Sigmoid colon (tissue), 7 donors: Measurements from ENCODE around the gene CAMTA1. TPM values are rescaled to one million over a fixed set of nuclear protein-coding genes. Genes with fewer than 3 reads are reported as not detected.

ENCODE experiments used
- DNase-seq: peaks from one replicate; pipeline ENCODE4 v3.0.0-alpha.2; 2019
- H3K27ac ChIP-seq, 4 donors: fragments of 200-600 bp; sonication (generic); one replicate each; pipeline ENCODE4 v1.5.1; 2016 to 2019; ENCODE audit warnings: mild to moderate bottlenecking in 1 of 4
- H3K27me3 ChIP-seq, 3 donors: fragments of 200-600 bp; sonication (generic); one replicate each; pipeline ENCODE4 v1.5.1; 2019; ENCODE audit warnings: mild to moderate bottlenecking in 1 of 3
- H3K36me3 ChIP-seq, 4 donors: fragments of 200-600 bp; sonication (generic); one replicate each; pipeline ENCODE4 v1.5.1; 2016 to 2019
- H3K4me1 ChIP-seq, 4 donors: fragments of 200-600 bp; sonication (generic); one replicate each; pipeline ENCODE4 v1.5.1; 2017 to 2019
- H3K4me3 ChIP-seq, 4 donors: fragments of 200-600 bp; sonication (generic); one replicate each; pipeline ENCODE4 v1.5.1; 2017 to 2019; ENCODE audit warnings: mild to moderate bottlenecking in 2 of 4, moderate library complexity in 1 of 4
- H3K9me3 ChIP-seq, 4 donors: fragments of 200-600 bp in 3 of 4; sonication (generic) in 3 of 4; one replicate each; pipeline versions ENCODE4 v1.5.1 to v1.6.1; 2013 to 2019
- EP300 ChIP-seq, 4 donors: sonication (generic); formaldehyde crosslinking; IDR thresholded peaks; one replicate each; pipeline ENCODE4 v1.6.1; 2017; ENCODE audit warnings: antibody characterized with exemption in 4 of 4
- POLR2A ChIP-seq, 2 donors: fragments of 450-650 bp; IDR thresholded peaks; one replicate each; pipeline ENCODE4 v1.6.1; 2016; ENCODE audit warnings: antibody characterized with exemption in 2 of 2, mild to moderate bottlenecking in 2 of 2, moderate library complexity in 2 of 2
- POLR2AphosphoS5 ChIP-seq, 4 donors: sonication (generic); formaldehyde crosslinking; IDR thresholded peaks; one replicate each; pipeline ENCODE4 v1.6.1; 2017; ENCODE audit warnings: antibody characterized with exemption in 4 of 4
- WGBS, 2 donors: extraction: QIAGEN DNeasy Blood & Tissue Kit; methylation state at CpG; one replicate each; pipeline ENCODE4 v1.1.7; 2013; 5-methylcytosine and 5-hydroxymethylcytosine counted together
- intact Hi-C: fragments of 100-400 bp; cut with DNase I; formaldehyde crosslinking; loops from one replicate; pipeline ENCODE4 v1.15.1; 2023
- polyA plus RNA-seq, 3 donors: library from polyadenylated mRNA; stranded (reverse); fragments of 200-250 nt; gene quantifications; one replicate each; pipeline ENCODE4 v1.2.3, GENCODE V29; 2013
- total RNA-seq, 4 donors: library from RNA; depleted of rRNA; stranded (reverse); fragments of >200 nt; gene quantifications; one replicate each; pipeline ENCODE4 v1.1.0, GENCODE V29; 2016
- TF ChIP-seq, protein P1 (sequence below), 4 experiments: fragments of 450-650 bp in 3 of 4; fragments of 200-600 bp in 1 of 4; IDR thresholded peaks; one replicate each; pipeline ENCODE4 v1.5.1; 2016 to 2019; ENCODE audit warnings: antibody characterized with exemption in 4 of 4, mild to moderate bottlenecking in 3 of 4, moderate library complexity in 2 of 4
- donor health status: healthy with polysubstance abuse.
- donor health status: Bipolar disorder and iron deficiency.
- donor health status: healthy.

CAMTA1 gene
- total and polyA plus RNA-seq, 7 donors: 97.9 to 196 (median 177) TPM

DNA sequence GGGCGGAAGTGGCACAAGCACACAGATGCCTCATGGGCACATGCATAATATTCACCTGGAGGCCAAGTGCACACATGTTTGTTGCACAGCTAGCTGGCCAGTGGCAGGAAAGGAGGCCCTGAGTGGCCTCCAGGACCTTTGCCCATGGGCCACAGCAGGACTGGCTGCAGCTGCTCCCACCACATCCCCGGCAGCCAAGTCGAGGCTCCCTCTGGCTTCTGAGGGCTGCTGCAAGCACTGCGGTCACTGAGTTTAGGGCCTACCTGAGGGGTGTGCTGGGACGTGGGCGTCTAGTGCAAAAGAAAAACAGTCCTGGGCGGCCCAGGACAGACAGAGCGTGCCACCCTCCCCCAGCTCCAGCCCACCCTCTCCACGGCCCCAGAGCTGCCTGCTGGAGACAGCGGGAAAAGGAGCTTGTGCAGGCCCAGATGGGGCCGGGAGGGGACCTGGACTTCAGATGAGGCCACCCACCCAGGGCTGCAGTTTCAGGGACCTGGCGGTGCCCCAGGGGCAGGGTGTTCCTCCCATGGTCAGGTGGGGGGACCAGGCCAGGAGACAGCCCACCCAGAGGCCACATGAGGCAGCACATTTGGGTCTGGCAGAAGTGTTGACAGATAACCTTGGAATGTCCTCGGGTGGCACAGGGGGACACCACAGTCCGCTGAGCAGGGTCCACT lies 720.0 kb downstream of the CAMTA1 start:
- TF ChIP-seq EP300 (IDR thresholded peaks at IDR 0.05): no peak
- TF ChIP-seq POLR2AphosphoS5 (IDR thresholded peaks at IDR 0.05): no peak
- TF ChIP-seq, protein P1, sequence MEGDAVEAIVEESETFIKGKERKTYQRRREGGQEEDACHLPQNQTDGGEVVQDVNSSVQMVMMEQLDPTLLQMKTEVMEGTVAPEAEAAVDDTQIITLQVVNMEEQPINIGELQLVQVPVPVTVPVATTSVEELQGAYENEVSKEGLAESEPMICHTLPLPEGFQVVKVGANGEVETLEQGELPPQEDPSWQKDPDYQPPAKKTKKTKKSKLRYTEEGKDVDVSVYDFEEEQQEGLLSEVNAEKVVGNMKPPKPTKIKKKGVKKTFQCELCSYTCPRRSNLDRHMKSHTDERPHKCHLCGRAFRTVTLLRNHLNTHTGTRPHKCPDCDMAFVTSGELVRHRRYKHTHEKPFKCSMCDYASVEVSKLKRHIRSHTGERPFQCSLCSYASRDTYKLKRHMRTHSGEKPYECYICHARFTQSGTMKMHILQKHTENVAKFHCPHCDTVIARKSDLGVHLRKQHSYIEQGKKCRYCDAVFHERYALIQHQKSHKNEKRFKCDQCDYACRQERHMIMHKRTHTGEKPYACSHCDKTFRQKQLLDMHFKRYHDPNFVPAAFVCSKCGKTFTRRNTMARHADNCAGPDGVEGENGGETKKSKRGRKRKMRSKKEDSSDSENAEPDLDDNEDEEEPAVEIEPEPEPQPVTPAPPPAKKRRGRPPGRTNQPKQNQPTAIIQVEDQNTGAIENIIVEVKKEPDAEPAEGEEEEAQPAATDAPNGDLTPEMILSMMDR (IDR thresholded peaks at IDR 0.05): no peak
- no peak for TF ChIP-seq POLR2A (IDR thresholded peaks at IDR 0.05)
- no peaks in the 10 kb centered on the region for H3K27me3 ChIP-seq
- DNase-seq: no peak
- H3K4me1 ChIP-seq: peaks cover 0 to 20% (median 18%) of the 10 kb centered on the region in 4 donors
- 92 to 95% methylated on average over 14 of the region's 14 CpGs for WGBS, 2 donors
- intact Hi-C loops: no loop called here
- no peaks in the 10 kb centered on the region for H3K9me3 ChIP-seq
- H3K4me3 ChIP-seq: no peak overlapping the region
- no peaks in the 10 kb centered on the region for H3K36me3 ChIP-seq
- H3K27ac ChIP-seq: no peak overlapping the region

DNA sequence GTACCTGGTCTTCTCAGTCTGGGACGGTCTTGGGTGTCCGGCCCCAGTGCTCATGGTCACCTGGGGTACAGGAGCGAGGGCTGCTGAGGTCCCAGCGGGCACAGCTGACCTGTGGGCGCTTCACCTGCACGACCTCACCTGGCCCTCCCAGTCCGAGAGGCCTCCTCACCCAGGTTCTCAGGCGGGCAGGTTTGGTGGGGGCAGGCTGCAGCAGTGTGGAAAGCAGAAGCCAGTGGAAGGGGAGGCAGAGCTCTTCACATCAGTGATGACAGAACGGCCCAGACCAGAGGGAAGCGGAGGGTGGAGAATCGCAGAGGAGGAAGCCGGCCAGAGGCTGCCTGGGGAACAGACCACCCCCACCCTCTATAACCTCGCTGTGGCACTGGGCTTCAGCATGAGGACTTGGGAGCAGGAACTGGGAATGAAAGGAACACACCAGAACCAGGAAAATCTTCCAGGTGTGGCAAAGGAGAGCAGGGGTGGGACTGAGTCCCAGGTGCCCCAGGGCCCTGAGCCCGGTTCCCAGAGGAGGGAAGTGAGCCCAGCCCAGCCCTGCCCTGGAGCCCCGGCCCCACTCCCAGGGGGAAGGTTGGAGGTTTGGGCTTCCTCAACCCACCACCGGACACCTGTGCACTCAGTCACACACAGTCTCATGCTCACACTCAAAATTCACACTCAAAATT lies 720.7 kb downstream of the CAMTA1 start:
- Histone ChIP-seq H3K36me3 (no peaks in the 10 kb centered on the region), H3K27ac (no peak overlapping the region), H3K4me1 (peaks cover 0 to 20% (median 18%) of the 10 kb centered on the region in 4 donors), H3K9me3 (no peaks in the 10 kb centered on the region), H3K4me3 (no peak overlapping the region), H3K27me3 (no peaks in the 10 kb centered on the region)
- no peak for TF ChIP-seq POLR2AphosphoS5 (IDR thresholded peaks at IDR 0.05)
- intact Hi-C loops: no loop called here
- 70 to 78% methylated on average over 16 of the region's 16 CpGs for WGBS, 2 donors
- DNase-seq: no peak

DNA sequence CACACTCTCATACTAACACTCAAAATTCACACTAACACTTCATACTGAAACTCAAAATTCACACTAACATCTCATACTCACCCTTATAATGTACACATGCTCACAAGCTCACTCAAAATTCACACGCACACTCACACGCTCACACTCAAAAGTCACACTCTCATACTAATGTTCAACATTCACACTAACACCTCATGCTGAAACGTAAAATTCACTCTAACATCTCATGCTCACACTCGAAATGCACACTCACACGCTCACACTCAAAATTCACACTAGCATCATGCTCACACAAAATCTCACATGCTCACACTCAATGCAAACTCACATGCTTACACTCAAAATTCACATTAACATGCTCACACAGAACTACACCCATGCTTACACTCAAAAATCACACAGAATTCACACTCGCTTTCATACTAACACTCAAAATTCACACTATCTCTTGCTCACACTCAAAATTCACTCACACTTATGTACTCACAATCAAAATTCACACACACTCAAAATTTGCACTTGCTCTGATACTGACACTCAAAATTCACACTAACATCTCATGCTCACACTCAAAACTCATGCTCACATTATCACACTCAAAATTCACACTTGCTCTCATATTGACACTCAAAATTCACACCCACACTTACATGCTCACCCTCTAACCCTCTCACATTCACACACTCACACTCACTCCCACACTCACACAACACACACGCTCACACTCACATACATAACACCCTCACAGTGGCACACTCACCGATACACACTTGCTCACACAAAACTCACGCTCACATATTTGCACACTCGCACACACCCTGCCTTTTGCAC lies 721.4 kb downstream of the CAMTA1 start:
- Histone ChIP-seq H3K36me3 (no peaks in the 10 kb centered on the region), H3K27me3 (no peaks in the 10 kb centered on the region), H3K27ac (no peak overlapping the region), H3K9me3 (no peaks in the 10 kb centered on the region), H3K4me3 (no peak overlapping the region), H3K4me1 (peaks cover 0 to 20% (median 18%) of the 10 kb centered on the region in 4 donors)
- intact Hi-C loops: no loop called here
- no peak for DNase-seq
- WGBS, 2 donors: 85 to 95% methylated on average over 10 of the region's 10 CpGs
- TF ChIP-seq POLR2A (IDR thresholded peaks at IDR 0.05) (no peak), POLR2AphosphoS5 (IDR thresholded peaks at IDR 0.05) (no peak), EP300 (IDR thresholded peaks at IDR 0.05) (no peak)
- TF ChIP-seq, protein P1 (IDR thresholded peaks at IDR 0.05): no peak

DNA sequence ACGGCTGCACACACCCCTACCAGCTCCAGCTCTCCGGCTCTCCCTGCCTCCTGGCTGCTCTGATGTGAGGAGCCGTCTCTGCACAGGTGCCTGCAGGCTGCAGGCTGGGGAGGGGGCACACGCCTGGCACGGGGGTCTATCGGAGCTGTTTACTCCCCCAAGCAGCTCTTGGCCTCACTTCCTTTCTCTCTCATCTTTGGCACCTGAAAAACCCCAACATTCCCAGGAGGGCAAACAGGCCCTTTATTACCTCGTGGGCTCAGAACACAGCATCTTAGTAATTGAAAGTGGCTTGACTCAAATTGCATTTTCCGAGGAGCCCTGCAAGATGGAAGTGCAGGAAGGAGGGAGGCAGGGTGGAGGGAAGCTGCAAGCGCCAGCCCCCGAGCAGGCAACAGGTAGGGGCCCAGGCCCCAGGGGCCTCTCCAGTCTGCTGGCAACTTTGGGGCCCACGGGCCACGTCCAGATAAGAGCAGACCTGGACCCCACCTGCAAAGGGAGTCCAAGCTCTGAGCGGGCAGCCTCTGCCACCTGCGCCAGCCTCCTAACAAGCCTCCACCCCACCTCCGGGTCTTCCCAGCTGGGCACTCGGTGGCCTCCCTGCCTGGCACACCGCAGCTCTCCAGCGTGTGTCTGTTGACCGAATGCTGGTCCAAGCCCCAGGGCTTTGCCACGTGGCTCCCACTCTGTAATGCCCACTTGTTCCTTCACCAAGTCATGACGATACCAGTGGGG lies 722.2 kb downstream of the CAMTA1 start:
- 91% methylated on average over 21 of the region's 21 CpGs for WGBS, 2 donors
- Histone ChIP-seq H3K27ac (no peak overlapping the region), H3K4me1 (peaks cover 0 to 20% (median 18%) of the 10 kb centered on the region in 4 donors), H3K4me3 (no peak overlapping the region), H3K9me3 (no peaks in the 10 kb centered on the region), H3K27me3 (no peaks in the 10 kb centered on the region), H3K36me3 (no peaks in the 10 kb centered on the region)
- intact Hi-C loops: no loop called here
- TF ChIP-seq, protein P1 (IDR thresholded peaks at IDR 0.05): no peak
- no peak for TF ChIP-seq POLR2AphosphoS5 (IDR thresholded peaks at IDR 0.05)
- no peak for TF ChIP-seq EP300 (IDR thresholded peaks at IDR 0.05)
- no peak for TF ChIP-seq POLR2A (IDR thresholded peaks at IDR 0.05)
- DNase-seq: no peak
